ENCODE results near the gene VASH2.
"Not testable (repeated sequence)": the region's sequence is repeated elsewhere in the genome, so short reads cannot be mapped to it uniquely, and the experiment has no call there.

VASH2 gene

GRCh38 chr1:212950243-212951125 lies at the start of gene VASH2:
Gene VASH2, plus strand, starts transcription at chr1:212950541. Its CDS starts 1,002 bp downstream, at chr1:212951543.
- Histone ChIP-seq H3K4me3 (ENCODE audit: insufficient read length, low read depth) (peak within 1 kb of the TSS; percentile 96), H3K9me3 (ENCODE audit: insufficient read depth, low read length) (peaks cover 7% of the 10 kb centered on the region; the same call in 1 of the 2 replicates), H3K27me3 (ENCODE audit: insufficient read depth, insufficient read length) (peaks cover 14% of the 10 kb centered on the region), H3K36me3 (ENCODE audit: insufficient read depth, insufficient read length, low read length) (peaks cover 36% of the 10 kb centered on the region), H3K4me1 (ENCODE audit: insufficient read depth, insufficient read length) (peaks cover under 1% of the 10 kb centered on the region), H3K9ac (ENCODE audit: insufficient read length, low read depth) (peak within 1 kb of the TSS; percentile 92)
- no peak for TF ChIP-seq ZNF274 (IDR thresholded peaks at IDR 0.05; ENCODE audit: low read depth, low read length)
- no peak for TF ChIP-seq YY1 (IDR thresholded peaks at IDR 0.05; ENCODE audit: insufficient read depth, insufficient read length)
- no peak for TF ChIP-seq SUZ12 (IDR thresholded peaks at IDR 0.05; ENCODE audit: extremely low read depth, insufficient read depth, insufficient read length)
- peak; percentile 86 for DNase-seq (ENCODE audit: low read depth, low spot score)

DNA sequence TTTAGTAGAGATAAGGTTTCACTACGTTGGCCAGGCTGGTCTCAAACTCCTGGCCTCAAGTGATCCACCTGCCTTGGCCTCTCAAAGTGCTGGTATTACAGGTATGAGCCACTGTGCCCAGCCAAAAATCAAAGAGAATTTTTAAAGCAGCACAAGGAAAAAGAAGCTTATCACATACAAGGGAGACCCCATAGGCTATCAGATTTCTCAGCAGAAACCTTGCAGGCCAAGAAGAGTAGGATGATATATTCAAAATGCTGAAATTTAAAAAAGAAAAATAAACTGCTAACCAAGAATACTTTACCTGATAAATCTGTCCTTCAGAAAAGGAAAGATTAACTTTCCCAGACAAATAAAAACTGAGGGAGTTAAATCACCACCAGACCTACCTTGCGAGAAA lies 49.1 kb upstream of the VASH2 start:
- Histone ChIP-seq H3K9ac (ENCODE audit: insufficient read length, low read depth) (no peak overlapping the region), H3K27me3 (ENCODE audit: insufficient read depth, insufficient read length) (no peaks in the 10 kb centered on the region), H3K4me3 (ENCODE audit: insufficient read length, low read depth) (no peak overlapping the region), H3K9me3 (ENCODE audit: insufficient read depth, low read length) (peaks cover 56% of the 10 kb centered on the region), H3K36me3 (ENCODE audit: insufficient read depth, insufficient read length, low read length) (peaks cover 33% of the 10 kb centered on the region), H3K4me1 (ENCODE audit: insufficient read depth, insufficient read length) (no peaks in the 10 kb centered on the region)
- TF ChIP-seq ZNF274 (IDR thresholded peaks at IDR 0.05; ENCODE audit: low read depth, low read length): no peak
- TF ChIP-seq SUZ12 (IDR thresholded peaks at IDR 0.05; ENCODE audit: extremely low read depth, insufficient read depth, insufficient read length): no peak
- no peak for TF ChIP-seq YY1 (IDR thresholded peaks at IDR 0.05; ENCODE audit: insufficient read depth, insufficient read length)
- no peak for DNase-seq (ENCODE audit: low read depth, low spot score)

DNA sequence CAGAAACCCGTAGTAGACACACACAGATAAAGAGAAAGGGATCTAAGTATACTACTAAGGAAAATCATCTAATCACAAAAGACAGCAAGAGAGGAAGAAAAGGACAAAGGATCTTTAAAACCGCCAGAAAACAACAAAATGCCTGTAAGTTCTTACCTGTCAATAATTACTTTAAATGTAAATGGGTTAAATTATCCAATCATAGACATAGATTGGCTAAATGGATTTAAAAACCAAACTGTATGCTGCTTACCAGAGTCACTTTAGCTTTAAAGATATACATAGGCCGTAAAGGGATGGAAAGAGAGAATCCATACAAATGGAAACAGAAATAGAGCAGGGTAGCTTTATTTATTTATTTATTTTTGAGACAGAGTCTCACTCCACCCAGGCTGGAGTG lies 48.3 kb upstream of the VASH2 start:
- H3K9ac ChIP-seq (ENCODE audit: insufficient read length, low read depth): no peak overlapping the region

DNA sequence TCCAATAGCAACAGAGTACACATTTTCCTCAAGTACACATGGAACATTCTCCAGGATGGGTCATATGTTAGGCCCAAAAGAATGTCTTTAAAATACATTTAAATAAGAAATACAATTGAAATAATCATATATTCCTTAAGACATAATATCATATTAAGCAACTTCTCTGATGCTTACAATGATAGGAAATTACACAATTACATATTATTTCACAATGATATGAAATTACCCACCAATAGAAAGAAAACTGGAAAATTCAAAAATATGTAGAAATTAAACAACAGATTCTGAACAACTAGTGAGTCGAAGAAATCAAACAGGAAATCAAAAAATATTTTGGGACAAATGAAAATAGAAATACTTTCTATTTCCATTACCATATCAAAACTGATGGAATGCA lies 46.7 kb upstream of the VASH2 start:
- no peak overlapping the region for H3K4me3 ChIP-seq (ENCODE audit: insufficient read length, low read depth)
- no peak overlapping the region for H3K9ac ChIP-seq (ENCODE audit: insufficient read length, low read depth)
- no peaks in the 10 kb centered on the region for H3K4me1 ChIP-seq (ENCODE audit: insufficient read depth, insufficient read length)
- DNase-seq (ENCODE audit: low read depth, low spot score): no peak
- H3K9me3 ChIP-seq (ENCODE audit: insufficient read depth, low read length): peaks cover 77% of the 10 kb centered on the region
- TF ChIP-seq YY1 (IDR thresholded peaks at IDR 0.05; ENCODE audit: insufficient read depth, insufficient read length): no peak
- no peak for TF ChIP-seq SUZ12 (IDR thresholded peaks at IDR 0.05; ENCODE audit: extremely low read depth, insufficient read depth, insufficient read length)
- no peak for TF ChIP-seq ZNF274 (IDR thresholded peaks at IDR 0.05; ENCODE audit: low read depth, low read length)
- peaks cover 22% of the 10 kb centered on the region for H3K36me3 ChIP-seq (ENCODE audit: insufficient read depth, insufficient read length, low read length)
- H3K27me3 ChIP-seq (ENCODE audit: insufficient read depth, insufficient read length): no peaks in the 10 kb centered on the region

More for the DNA sequence above, 48.3 kb upstream of the VASH2 start:
- H3K36me3 ChIP-seq (ENCODE audit: insufficient read depth, insufficient read length, low read length): peaks cover 30% of the 10 kb centered on the region
- DNase-seq (ENCODE audit: low read depth, low spot score): no peak
- no peak overlapping the region for H3K4me3 ChIP-seq (ENCODE audit: insufficient read length, low read depth)
- TF ChIP-seq ZNF274 (IDR thresholded peaks at IDR 0.05; ENCODE audit: low read depth, low read length) (no peak), YY1 (IDR thresholded peaks at IDR 0.05; ENCODE audit: insufficient read depth, insufficient read length) (no peak), SUZ12 (IDR thresholded peaks at IDR 0.05; ENCODE audit: extremely low read depth, insufficient read depth, insufficient read length) (no peak)
- H3K4me1 ChIP-seq (ENCODE audit: insufficient read depth, insufficient read length): no peaks in the 10 kb centered on the region
- peaks cover 62% of the 10 kb centered on the region for H3K9me3 ChIP-seq (ENCODE audit: insufficient read depth, low read length)
- no peaks in the 10 kb centered on the region for H3K27me3 ChIP-seq (ENCODE audit: insufficient read depth, insufficient read length)

GRCh38 chr1:212908071-212908470 lies 42.3 kb upstream of the VASH2 start:
- not testable (repeated sequence) for H3K36me3 ChIP-seq (ENCODE audit: insufficient read depth, insufficient read length, low read length); DNase-seq (ENCODE audit: low read depth, low spot score); H3K4me1 ChIP-seq (ENCODE audit: insufficient read depth, insufficient read length); H3K27me3 ChIP-seq (ENCODE audit: insufficient read depth, insufficient read length); H3K4me3 ChIP-seq (ENCODE audit: insufficient read length, low read depth); H3K9ac ChIP-seq (ENCODE audit: insufficient read length, low read depth)
- H3K9me3 ChIP-seq (ENCODE audit: insufficient read depth, low read length): peaks cover 64% of the 10 kb centered on the region

- TF ChIP-seq SUZ12 (IDR thresholded peaks at IDR 0.05; ENCODE audit: extremely low read depth, insufficient read depth, insufficient read length): no peak
- no peak for TF ChIP-seq ZNF274 (IDR thresholded peaks at IDR 0.05; ENCODE audit: low read depth, low read length)
- TF ChIP-seq YY1 (IDR thresholded peaks at IDR 0.05; ENCODE audit: insufficient read depth, insufficient read length): no peak
- H3K9ac ChIP-seq (ENCODE audit: insufficient read length, low read depth): no peak overlapping the region
- H3K4me1 ChIP-seq (ENCODE audit: insufficient read depth, insufficient read length): no peaks in the 10 kb centered on the region
- no peaks in the 10 kb centered on the region for H3K27me3 ChIP-seq (ENCODE audit: insufficient read depth, insufficient read length)
- no peak overlapping the region for H3K4me3 ChIP-seq (ENCODE audit: insufficient read length, low read depth)
- H3K9me3 ChIP-seq (ENCODE audit: insufficient read depth, low read length): peaks cover 55% of the 10 kb centered on the region
- no peak for DNase-seq (ENCODE audit: low read depth, low spot score)
- peaks cover 6% of the 10 kb centered on the region for H3K36me3 ChIP-seq (ENCODE audit: insufficient read depth, insufficient read length, low read length)
These were observed 41.4 kb upstream of the VASH2 start for GRCh38 chr1:212908971-212909370.

DNA sequence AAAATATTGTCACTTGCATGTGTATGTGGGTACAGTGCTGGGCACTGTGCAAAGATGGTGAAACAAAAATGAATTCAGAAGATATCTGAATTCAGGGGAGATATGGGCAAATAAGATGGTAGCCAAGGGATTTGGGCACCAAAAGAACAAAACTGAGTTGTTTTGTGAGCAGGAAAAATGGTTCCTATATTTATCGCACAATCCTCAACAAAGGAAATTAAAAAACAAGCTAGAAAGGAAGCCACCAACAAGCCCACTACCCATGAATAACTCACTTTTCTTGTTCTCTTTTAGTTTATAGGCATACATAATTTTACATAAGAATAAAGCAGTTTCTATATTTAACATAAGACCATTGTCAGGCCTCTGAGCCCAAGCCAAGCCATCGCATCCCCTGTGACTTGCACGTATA lies 40.7 kb upstream of the VASH2 start:
- Histone ChIP-seq H3K36me3 (ENCODE audit: insufficient read depth, insufficient read length, low read length) (peaks cover 6% of the 10 kb centered on the region), H3K9me3 (ENCODE audit: insufficient read depth, low read length) (peaks cover 48% of the 10 kb centered on the region), H3K27me3 (ENCODE audit: insufficient read depth, insufficient read length) (no peaks in the 10 kb centered on the region), H3K4me3 (ENCODE audit: insufficient read length, low read depth) (no peak overlapping the region), H3K4me1 (ENCODE audit: insufficient read depth, insufficient read length) (no peaks in the 10 kb centered on the region), H3K9ac (ENCODE audit: insufficient read length, low read depth) (peak overlapping the region; percentile 59)
- TF ChIP-seq ZNF274 (IDR thresholded peaks at IDR 0.05; ENCODE audit: low read depth, low read length): no peak
- TF ChIP-seq YY1 (IDR thresholded peaks at IDR 0.05; ENCODE audit: insufficient read depth, insufficient read length): no peak
- TF ChIP-seq SUZ12 (IDR thresholded peaks at IDR 0.05; ENCODE audit: extremely low read depth, insufficient read depth, insufficient read length): no peak
- peak; percentile 70 for DNase-seq (ENCODE audit: low read depth, low spot score)

DNA sequence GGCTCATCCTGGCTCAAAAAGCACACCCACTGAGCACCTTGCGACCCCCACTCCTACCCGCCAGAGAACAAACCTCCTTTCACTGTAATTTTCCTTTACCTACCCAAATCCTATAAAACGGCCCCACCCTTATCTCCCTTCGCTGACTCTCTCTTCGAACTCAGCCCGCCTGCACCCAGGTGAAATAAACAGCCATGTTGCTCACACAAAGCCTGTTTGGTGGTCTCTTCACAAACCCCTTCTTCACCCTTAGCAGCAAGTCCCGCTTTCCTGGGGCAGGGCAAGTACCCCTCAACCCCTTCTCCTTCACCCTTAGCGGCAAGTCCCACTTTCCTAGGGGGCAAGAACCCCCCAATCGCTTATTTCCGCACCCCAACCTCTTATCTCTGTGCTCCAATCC lies 40.1 kb upstream of the VASH2 start:
- not testable (repeated sequence) for H3K4me1 ChIP-seq (ENCODE audit: insufficient read depth, insufficient read length); H3K27me3 ChIP-seq (ENCODE audit: insufficient read depth, insufficient read length); H3K4me3 ChIP-seq (ENCODE audit: insufficient read length, low read depth); DNase-seq (ENCODE audit: low read depth, low spot score); H3K36me3 ChIP-seq (ENCODE audit: insufficient read depth, insufficient read length, low read length)
- peaks cover 43% of the 10 kb centered on the region for H3K9me3 ChIP-seq (ENCODE audit: insufficient read depth, low read length)
- peak overlapping the region; percentile 64 for H3K9ac ChIP-seq (ENCODE audit: insufficient read length, low read depth)

DNA sequence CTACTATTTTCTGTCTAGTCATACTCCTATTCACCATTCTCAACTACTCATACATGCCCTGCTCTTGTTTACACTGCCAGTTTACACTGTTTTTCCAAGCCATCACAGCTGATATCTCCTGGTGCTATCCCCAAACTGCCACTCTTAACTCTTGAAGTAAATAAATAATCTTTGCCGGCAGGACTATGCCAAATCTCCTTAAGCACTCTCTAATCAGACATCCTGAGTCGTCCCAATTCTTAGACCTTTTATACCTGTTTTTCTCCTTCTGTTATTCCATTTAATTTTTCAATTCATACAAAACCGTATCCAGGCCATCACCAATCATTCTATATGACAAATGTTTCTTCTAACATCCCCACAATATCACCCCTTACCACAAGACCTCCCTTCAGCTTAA lies 36.7 kb upstream of the VASH2 start:
- Histone ChIP-seq H3K4me3 (ENCODE audit: insufficient read length, low read depth) (peak overlapping the region; percentile 16), H3K9ac (ENCODE audit: insufficient read length, low read depth) (peak overlapping the region; percentile 64), H3K9me3 (ENCODE audit: insufficient read depth, low read length) (peaks cover 11% of the 10 kb centered on the region; the same call in 1 of the 2 replicates)
- not testable (repeated sequence) for DNase-seq (ENCODE audit: low read depth, low spot score); H3K27me3 ChIP-seq (ENCODE audit: insufficient read depth, insufficient read length); H3K4me1 ChIP-seq (ENCODE audit: insufficient read depth, insufficient read length); H3K36me3 ChIP-seq (ENCODE audit: insufficient read depth, insufficient read length, low read length)

DNA sequence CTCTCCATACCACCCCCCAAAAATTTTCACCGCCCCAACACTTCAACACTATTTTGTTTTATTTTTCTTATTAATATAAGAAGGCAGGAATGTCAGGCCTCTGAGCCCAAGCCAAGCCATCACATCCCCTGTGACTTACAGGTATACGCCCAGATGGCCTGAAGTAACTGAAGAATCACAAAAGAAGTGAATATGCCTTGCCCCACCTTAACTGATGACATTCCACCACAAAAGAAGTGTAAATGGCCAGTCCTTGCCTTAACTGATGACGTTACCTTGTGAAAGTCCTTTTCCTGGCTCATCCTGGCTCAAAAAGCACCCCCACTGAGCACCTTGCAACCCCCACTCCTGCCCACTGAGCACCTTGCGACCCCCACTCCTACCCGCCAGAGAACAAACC lies 36.2 kb upstream of the VASH2 start:
- H3K4me3 ChIP-seq (ENCODE audit: insufficient read length, low read depth); H3K9ac ChIP-seq (ENCODE audit: insufficient read length, low read depth); H3K36me3 ChIP-seq (ENCODE audit: insufficient read depth, insufficient read length, low read length); H3K9me3 ChIP-seq (ENCODE audit: insufficient read depth, low read length); H3K4me1 ChIP-seq (ENCODE audit: insufficient read depth, insufficient read length); DNase-seq (ENCODE audit: low read depth, low spot score); H3K27me3 ChIP-seq (ENCODE audit: insufficient read depth, insufficient read length): not testable (repeated sequence)
